HG03342 (cell line): ENCODE data around the gene ZKSCAN8.

Experiments
- ATAC-seq: cut with Tn5 transposase; IDR thresholded peaks from one replicate; pipeline ENCODE4 v1.9.1; 2021; ENCODE audit warnings: mild to moderate bottlenecking, moderate library complexity; ENCODE audit not compliant: unreplicated experiment

ZKSCAN8 gene

DNA sequence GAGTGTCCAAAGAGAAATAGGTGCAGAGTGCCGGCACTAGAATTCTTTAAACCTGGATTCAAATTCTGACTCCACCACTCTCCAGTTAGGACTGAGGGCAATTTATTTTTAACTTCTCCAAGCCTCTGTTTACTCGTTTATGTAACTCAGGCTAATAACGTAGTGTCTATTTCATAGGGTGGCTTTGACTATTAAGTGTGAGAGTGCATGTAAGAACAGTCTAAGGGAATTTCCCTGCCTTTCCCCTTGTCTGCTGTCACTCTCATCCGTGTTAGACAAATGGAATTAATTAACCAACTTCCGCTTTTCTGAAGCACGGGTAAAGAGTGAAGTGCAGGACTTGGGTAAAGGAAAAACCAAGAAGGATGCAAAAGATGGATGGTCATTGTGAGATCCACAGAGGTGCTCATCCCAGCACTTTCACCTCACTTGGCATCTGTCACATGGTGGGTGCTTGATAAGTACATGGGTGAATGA lies 4.1 kb upstream of the ZKSCAN8 start:
- peak; percentile 35 for ATAC-seq

DNA sequence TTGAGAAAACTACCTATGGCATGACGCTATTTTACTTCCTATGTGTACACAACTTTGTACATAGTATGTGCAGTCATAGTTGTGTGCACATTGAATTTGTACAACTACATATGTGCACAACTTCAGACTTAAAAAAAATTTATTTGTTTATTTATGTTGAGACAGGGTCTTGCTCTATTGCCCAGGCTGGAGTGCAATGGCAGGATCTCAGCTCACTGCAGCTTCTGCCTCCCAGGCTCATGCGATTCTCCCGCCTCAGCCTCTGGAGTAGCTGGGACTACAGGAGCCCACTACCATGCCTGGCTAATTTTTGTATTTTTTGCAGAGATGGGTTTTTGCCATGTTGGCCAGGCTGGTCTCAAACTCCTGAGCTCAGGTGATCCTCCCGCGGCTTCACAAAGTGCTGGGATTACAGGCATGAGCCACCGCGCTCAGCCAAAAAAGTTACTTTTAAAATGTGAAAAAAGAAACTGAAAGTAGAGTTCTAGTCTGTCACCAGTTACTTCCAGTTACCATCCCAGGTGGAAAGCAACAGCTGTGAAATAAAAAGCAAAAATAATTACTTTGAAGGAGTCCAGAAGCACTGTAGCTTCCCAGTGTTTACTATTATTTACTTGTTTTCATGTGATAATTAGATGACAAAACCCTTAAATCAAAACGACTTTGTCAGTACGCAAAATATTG lies 1.7 kb upstream of the ZKSCAN8 start:
- no peak for ATAC-seq

DNA sequence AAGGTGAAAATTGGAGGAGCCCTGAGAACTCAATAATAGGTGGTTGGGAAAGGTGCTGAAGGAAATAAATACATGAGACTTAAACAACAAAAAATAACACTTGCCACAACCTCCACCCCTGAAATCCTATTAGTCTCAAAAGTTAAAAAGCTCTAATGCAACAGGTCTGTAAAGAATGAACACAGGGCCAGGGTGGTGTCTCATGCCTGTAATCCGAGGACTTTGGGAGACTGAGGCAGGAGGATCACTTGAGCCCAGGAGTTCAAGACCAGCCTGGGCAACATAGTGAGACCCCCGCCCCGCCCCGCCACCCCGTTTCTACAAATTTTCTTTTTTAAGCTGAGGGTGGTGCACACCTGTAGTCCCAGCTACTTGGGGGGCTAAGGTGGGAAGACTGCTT lies 1.1 kb upstream of the ZKSCAN8 start:
- ATAC-seq, result no peak

DNA sequence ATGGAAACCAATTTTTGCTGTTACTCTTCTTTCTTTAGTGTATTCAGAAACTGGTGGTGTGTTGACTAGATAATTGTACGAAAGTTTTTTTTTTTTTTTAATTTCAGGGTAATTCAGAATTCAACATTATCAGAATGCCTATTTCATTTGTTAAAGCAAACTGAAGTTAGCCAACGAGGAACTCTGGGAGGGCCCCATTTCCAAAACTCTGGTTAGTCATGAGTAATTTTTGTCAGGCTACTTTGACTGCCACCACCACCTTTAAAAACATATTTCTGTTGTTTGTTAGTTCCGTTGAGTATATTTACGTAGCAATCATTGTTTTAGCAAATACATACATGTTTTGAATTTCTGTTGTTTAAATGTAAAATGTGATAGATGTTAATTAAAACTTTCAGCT lies 763 bp downstream of the ZKSCAN8 start:
- no peak for ATAC-seq

DNA sequence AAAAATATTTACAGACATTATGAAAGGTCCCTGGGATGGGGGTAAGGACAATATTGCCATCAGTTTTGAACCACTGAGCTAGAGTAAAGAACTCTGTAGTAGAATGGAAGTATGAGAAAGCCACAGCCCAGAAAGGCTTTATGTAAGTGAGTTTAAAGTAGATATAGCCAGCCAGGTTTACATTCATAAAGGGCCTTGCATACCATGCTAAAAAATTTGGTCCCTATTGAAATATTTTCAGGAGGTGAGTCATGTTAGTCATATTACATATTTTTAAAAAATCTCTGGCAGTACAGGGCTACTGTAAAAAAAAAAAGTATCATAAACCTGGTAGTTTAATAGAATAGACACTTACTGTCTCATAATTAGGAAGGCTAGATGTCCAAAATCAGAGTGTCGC lies 3.5 kb downstream of the ZKSCAN8 start:
- no peak for ATAC-seq

DNA sequence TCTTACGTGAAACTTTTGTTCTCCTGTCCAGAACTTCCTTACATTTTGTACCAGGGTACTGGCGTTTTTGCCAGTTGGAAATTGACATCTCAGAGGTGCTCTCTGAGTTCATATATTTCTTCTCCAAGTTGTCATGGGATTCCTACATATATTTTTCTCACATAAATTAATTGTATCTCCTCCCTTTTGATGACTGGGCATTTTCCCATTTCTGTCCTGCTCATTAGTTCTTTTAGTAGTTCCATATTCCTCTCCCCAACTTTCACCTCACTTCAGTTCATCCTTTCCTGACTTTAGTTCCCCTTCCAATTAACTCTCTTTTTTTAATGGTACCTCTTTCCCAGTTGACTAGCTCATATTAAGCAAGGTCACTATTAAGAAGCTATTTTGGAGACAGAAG lies 10.8 kb downstream of the ZKSCAN8 start:
- no peak for ATAC-seq

DNA sequence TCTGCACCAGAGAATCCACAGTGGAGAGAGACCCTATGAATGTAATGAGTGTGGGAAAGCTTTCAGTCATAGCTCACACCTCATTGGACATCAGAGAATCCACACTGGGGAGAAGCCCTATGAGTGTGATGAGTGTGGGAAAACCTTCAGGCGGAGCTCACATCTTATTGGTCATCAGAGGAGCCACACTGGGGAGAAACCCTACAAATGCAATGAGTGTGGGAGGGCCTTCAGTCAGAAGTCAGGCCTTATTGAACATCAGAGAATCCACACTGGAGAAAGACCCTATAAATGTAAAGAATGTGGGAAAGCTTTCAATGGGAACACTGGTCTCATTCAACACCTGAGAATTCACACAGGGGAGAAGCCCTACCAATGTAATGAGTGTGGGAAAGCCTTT lies 11.9 kb downstream of the ZKSCAN8 start:
- ATAC-seq, result no peak

DNA sequence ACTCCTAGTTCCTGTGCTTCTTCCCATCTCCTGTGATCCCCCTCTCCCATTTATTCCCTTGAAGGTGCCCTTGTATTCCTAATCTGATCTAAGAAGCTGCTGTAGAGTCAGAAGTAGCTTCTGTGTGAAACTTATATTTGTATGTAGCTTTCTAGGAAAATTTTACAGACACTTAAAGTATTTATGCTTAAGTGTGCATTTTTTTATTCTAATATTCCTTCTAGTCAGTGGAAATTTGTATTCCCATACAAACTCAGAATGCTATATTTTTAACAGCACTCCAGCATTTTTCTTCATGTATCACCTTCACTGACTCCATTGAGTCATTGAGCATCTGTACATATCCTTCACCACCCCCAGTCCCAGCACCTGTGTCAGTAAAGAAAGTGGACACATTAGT lies 12.7 kb downstream of the ZKSCAN8 start:
- no peak for ATAC-seq

DNA sequence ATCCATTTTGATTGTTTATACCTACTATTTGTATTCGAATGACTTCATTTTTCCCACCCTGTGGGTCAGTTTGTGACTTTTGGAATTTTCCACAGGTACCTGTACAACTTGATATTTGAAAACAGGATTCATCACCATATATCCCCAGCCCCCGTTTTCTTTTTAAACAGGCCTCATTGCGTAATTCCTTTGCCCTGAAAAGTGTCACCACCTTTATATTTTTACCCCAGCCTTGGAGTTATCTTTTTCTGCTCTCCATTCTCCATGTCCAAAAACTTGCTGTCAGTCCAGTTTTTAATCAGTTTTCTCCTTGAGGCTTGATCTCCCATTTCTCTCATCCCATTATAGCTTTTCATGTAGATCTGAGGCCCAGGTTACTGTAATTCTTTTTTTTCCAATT lies 16.6 kb downstream of the ZKSCAN8 start:
- no peak for ATAC-seq

DNA sequence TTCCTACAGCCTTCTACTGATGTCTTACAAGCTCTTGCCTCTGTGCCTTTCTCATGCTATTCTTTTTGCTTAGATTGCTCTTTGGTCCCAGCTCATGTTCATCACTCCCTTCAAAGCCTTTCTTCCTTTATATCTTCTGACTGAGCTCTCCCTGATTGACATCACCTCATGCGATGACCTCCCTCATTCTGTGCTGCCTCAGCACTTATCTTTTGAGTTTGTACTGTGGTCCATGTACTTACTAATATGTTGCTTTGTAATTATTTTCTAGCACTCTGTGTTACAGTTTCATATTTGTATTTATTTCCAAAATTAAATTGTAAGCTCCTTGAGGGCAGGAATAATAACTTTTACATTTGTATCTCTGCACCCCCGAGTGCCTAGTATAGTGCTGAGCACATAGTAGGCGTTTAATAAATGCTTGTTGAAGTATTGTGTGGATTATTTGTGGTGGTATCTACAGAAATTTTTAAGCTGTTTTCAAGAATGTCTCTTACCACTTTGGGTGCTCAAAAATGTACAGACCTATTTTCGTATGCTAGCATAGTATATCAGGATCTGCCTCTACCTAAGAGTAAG lies 17.4 kb downstream of the ZKSCAN8 start:
- no peak for ATAC-seq

DNA sequence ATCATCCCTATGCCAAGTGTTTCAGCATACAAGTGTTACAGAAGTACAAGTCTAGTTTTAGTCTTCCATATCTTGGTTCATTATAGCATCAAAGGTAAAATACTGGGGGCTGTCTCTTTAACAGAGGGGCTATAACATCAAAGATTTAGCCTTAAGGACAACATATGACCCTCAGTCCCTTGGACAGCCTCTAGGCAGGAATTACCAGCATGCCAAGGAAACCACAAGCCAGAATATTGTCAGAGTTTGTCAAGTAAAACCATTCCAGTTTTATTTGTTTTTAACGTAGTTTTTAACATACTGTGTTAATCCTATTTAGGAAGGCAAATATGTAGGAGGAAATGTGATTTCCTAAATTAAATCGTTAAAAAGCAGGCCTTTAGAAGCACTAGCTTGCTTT lies 18.6 kb downstream of the ZKSCAN8 start:
- no peak for ATAC-seq

DNA sequence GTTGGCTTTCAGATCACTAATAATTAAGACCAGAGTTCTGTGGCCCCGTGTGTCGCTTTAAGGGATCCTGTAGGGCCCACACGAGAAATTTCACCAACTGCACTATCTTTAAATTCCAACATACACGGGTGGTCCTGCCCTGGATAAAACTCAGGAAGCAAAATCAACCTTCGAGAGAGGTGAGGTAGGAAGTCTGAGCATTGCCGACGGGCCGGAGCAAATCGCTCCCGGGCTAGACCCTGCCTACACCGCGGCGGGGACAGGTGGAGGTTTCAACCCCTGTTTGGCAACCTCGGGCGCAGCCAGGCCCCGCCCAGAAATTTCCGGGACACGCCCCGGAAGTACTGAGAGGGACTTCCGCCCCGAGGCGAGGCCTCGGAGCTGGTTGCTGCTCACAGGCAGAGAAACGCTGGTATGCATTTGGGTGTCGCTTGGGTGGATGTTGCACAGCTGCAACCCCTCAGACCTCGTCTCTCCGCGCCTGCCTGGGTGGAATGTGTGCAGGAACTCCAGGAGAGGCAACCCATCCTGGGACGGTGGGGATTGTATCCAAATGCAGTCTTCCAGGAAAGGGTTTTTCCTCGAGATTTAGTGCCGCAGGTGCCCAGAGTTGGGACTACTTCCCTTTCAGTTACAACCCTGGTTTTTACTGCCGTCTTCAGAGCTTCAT lies 19.9 kb downstream of the ZKSCAN8 start:
- peak; percentile 92 for ATAC-seq

DNA sequence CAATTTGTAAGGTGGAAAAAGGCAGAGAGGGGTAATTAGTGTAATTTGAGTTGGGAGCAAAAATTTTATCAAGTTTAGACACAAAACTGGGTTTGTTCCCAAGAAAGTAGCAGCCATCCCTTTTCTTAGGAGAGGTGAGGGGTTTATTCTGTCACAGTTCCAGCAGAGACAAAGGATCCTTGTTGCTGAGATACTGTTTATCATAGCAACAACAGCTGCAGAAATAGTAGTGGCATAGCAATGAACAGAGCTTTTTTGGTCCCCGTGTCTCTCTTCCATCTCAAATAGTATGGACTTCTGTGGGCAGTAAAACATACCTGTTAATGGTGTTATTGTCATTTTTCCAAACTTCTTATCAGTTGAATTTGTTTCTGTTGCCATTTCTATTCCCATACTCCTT lies 23.9 kb downstream of the ZKSCAN8 start:
- no peak for ATAC-seq

DNA sequence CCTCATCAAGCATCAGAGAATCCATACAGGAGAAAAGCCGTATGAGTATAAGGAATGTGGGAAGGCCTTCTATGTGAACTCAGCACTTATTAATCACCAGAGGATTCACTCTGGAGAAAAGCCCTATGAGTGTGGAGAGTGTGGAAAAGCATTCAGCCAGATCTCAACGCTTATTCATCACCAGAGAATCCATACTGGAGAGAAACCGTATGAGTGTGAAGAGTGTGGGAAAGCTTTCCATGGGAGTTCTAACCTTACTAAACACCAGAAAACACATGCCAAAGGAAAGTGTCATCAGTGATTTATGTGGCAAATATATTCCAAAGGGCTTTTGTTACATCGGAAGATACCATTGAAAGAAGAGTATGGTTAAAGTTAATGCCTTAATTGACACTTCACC lies 25.4 kb downstream of the ZKSCAN8 start:
- no peak for ATAC-seq

DNA sequence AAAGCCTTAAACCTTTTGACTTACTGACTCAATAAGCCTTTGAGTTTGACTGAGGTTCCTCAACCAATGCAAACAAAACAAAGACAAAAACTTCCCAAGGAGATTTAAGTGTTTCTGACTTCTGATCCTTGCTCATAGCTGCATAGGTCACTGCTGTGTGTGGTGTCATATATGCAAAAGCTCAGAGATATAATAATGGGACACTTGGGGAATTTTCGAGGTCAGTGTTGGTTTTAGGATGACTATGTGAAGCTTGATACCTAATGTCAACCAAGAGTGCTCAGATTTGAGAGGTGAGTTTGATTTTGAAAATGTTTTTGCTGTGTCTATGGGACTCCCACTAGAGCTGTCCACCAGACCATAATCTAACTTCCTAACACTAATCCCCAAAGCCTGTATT lies 26.2 kb downstream of the ZKSCAN8 start:
- no peak for ATAC-seq

DNA sequence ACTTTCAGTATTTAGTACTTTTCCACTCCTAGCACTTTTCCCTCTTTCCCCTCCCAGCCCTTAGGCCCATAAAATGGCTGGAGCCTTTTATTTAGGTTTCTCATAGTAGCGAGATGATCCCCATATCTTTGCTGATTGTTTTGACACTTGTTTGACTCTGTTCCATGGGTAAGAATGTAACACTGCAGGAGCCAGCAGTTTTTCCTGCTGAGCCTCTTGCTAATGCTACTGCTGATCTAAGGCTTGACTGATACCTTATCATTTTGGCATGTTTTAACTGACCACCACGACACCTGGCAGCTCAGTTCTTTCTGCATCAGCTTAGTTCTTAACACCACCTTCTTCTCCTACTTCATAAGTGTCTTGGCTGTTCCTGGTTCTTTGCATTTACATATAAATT lies 29.6 kb downstream of the ZKSCAN8 start:
- no peak for ATAC-seq

DNA sequence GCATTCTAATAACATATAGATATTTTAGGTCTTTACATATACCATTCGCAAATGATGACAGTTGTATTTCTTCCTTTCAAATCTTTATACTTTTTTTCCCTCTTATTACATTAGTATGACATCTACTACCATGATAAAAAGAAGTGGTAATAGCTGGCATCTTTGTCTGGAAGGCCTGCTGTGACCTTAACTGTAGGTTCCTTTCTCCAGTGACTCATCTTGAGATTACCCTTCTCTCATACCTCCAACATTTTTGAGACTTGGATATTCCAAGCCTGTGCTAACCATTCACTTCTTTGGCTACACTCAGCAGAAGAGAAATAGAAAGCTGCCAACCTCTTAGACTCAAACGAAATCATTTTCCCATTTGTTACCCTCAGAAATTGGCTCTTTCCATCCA lies 30.3 kb downstream of the ZKSCAN8 start:
- no peak for ATAC-seq

DNA sequence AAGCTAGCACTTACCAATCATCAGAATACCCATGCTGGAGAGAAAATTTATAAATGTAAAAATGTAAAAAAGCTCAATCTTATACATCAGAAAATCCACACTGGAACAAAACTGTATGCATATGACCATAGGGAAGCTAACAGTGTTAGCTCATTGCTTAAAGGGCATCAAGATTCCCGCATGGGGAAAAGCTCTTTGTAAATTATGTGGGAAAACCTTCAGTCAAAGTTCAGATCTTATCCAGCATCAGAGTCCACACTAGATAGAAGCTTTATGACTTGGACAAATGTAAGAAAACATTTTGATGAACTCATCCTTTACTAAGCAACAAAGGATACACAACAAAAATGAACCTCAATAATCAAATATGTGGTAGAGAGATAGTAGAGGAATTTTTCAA lies 34.7 kb downstream of the ZKSCAN8 start:
- ATAC-seq, result no peak

DNA sequence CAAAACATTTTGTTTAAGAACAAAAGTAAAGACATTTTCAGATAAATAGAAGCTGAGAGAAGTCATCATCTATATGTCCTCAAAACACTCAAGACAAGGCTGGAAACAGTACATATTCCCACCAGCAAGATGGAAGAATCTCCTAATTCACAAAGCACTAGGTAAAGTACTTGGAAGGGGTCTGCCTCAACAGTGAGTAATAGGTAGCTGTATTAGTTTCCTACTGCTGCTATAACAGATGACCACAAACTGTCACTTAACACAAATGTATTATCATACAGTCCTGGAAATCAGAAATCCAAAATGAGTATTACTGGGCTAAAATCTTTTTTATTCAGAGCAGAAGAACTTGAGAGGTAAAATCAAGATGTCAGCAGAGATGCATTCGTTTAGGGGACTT lies 40.6 kb downstream of the ZKSCAN8 start:
- no peak for ATAC-seq

DNA sequence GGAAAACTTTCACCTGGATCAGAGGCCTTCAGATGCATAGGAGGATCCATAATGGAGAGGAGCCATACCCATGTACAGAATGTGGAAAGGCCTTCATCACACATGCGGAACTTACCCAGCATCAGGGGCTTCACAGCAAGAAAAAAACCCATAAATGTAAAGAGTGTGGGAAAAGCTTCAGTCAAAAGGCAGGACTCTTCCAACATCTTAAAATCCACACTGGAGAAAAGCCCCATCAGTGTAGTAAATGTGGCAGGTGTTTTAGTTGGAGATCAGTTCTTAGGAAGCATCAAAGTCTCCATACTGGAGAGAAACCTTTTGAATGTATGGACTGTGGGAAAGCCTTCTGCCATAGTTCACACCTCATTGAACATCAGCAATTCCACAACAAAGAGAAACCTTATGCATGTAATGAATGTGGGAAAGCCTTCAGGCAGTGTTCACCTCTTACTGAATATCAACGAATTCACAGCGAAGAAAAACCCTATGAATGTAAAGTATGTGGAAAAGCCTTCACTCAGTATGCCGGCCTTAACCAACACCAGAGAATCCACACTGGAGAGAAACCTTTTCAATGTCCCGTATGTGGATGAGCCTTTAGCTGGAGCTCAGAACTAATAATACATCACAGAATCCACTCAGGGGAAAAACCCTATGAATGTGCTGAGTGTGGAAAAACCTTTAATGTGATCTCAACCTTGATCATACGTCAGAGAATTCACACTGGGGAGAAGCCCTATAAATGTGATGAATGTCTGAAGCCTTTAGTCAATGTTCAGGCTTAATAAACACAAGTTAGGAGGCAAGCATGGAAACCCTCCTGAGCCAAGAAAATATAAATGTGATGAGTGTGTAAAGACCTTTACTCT lies 46.7 kb downstream of the ZKSCAN8 start:
- ATAC-seq, result no peak

DNA sequence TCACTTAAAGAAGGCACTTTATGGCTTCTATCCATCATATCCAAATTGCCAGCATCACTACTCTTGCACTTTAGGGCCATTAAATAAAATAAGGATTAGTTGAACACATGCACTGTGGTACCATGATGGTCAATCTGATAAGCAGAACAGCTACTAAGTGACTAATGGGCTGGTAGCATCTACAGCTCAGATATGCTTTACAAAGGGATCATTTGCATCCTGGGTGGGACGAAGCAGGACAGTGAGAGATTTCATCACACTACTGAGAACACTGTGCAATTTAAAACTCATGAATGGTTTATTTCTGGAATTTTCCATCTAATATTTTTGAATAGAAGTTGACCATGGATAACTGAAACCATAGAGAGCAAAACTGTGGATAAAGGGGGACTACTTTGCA lies 58.3 kb downstream of the ZKSCAN8 start:
- ATAC-seq, result no peak

DNA sequence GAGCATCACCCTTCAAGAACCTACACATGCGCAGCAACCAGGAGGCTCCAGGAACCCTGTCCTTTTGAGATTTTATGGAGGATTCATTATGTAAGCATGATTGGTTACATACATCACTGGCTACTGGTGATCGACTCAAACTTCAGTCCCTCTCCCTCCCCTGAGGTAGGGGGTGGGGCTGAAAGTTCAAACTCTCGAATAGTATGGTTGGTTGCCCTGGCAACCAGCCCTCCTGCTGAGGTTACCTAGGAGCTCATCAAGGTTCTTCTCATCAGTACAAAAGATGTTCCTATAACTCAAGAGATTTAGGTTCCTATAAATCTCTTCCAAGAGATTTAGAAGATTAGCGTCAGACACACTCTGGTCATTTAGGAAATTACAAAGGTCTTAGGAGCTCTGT lies 61.5 kb downstream of the ZKSCAN8 start:
- ATAC-seq, result no peak
